Psoas muscle (tissue), 8 donors: ENCODE results near the gene TERT. TPM values are rescaled to one million over a fixed set of nuclear protein-coding genes. Genes with fewer than 3 reads are reported as not detected.

Source experiments
- ATAC-seq, 4 donors: fragments of 200-7000 bp; cut with Tn5 transposase; one replicate each; pipeline ENCODE4 v1.9.1; 2020; ENCODE audit warnings: moderate library complexity in 3 of 4, mild to moderate bottlenecking in 2 of 4
- DNase-seq, 2 donors: peaks; one replicate each; pipeline ENCODE4 v3.0.0-alpha.2; 2020
- H3K27ac ChIP-seq: fragments of 200-600 bp; one replicate; pipeline ENCODE4 v1.8.0; 2022
- H3K27me3 ChIP-seq, 3 donors: fragments of 200-600 bp in 1 of 3; one replicate each; pipeline versions ENCODE4 v1.6.1 to v1.8.0; 2013 to 2022; ENCODE audit warnings: low read length in 2 of 3, mild to moderate bottlenecking in 2 of 3, moderate library complexity in 1 of 3; ENCODE audit not compliant: insufficient read depth in 3 of 3
- H3K36me3 ChIP-seq, 2 donors: fragments of 200-600 bp in 1 of 2; one replicate each; pipeline versions ENCODE4 v1.6.1 to v1.8.0; 2013 to 2022; ENCODE audit warnings: low read depth in 1 of 2, mild to moderate bottlenecking in 1 of 2, moderate library complexity in 1 of 2; ENCODE audit not compliant: insufficient read depth in 1 of 2
- H3K4me1 ChIP-seq: fragments of 200-600 bp; one replicate; pipeline ENCODE4 v1.8.0; 2022
- H3K4me3 ChIP-seq: fragments of 200-600 bp; one replicate; pipeline ENCODE4 v1.8.0; 2022; ENCODE audit warnings: mild to moderate bottlenecking
- H3K9me3 ChIP-seq: fragments of 200-600 bp; one replicate; pipeline ENCODE4 v1.8.0; 2022
- CTCF ChIP-seq: fragments of 200-600 bp; IDR thresholded peaks from one replicate; pipeline ENCODE4 v1.8.0; 2022; ENCODE audit warnings: antibody characterized with exemption
- WGBS, 3 donors: extraction: QIAGEN DNeasy Blood & Tissue Kit; methylation state at CpG; one replicate each; pipeline versions ENCODE4 v1.1.6 to v1.1.7; 2013; 5-methylcytosine and 5-hydroxymethylcytosine counted together
- intact Hi-C, 2 donors: fragments of 100-400 bp; cut with DNase I; formaldehyde crosslinking; loops; one replicate each; pipeline versions ENCODE4 v1.11.0 to v1.14.2; 2022
- polyA plus RNA-seq, 3 donors: library from polyadenylated mRNA; stranded (reverse); fragments of 200-250 nt; gene quantifications; one replicate each; pipeline ENCODE4 v1.2.3, GENCODE V29; 2013
- total RNA-seq, 4 donors: library from RNA; stranded (reverse); fragmentation: NEBNext Ultra II Directional in 2 of 4; extraction: Animal tissue kit (Norgen Biotek cat#: 25700) in 2 of 4; gene quantifications; one replicate each; pipeline versions ENCODE4 v1.2.1 to v1.2.4, GENCODE V29; 2021 to 2023
- donor health status: healthy with polysubstance abuse.
- donor health status: DM: no; HTN: no; CAD: no; lungs with moderate emphysema.
- donor health status: Bipolar disorder and iron deficiency.
- donor health status: healthy.
- donor health status: DM: yes; HTN: yes; CAD: no.
- donor health status: DM: no; HTN: no; CAD: no.
- donor health status: DM: no; HTN: no; CAD: no.
- donor health status: DM: yes; HTN: yes; CAD: no.

Gene TERT
- total and polyA plus RNA-seq, 7 donors, result not detected

- 85 to 87% (median 85%) methylated on average over 16 of the region's 16 CpGs for WGBS, 3 donors
These were observed 20.4 kb downstream of the TERT start for GRCh38 chr5:1274471-1274870.

DNA sequence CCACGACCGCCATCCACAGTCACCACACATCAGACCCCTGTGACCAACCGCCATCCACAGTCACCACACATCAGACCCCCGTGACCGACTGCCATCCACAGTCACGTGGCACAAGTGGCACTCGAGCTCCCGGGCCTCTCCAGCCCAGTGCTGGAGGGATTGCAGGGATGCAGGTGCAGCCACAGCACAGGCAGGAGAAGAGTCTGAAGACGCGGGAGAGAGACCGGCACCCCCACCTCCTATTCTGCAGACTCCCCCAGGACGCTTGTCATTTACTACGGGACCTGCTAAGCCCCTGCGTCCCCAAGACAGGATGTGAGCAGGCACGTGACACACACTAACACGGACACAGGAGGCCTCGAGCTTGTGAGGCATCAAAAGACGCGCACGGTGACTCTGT lies 21.1 kb downstream of the TERT start:
- ATAC-seq (no peak), DNase-seq (no peak)
- no peak for TF ChIP-seq CTCF
- Histone ChIP-seq H3K4me1 (no peaks in the 10 kb centered on the region), H3K36me3 (no peaks in the 10 kb centered on the region), H3K4me3 (no peak overlapping the region), H3K27ac (no peak overlapping the region), H3K27me3 (no peaks in the 10 kb centered on the region), H3K9me3 (no peaks in the 10 kb centered on the region)
- intact Hi-C loops, result no loop called here
- 95% methylated on average over 20 of the region's 20 CpGs for WGBS, 3 donors

More at GRCh38 chr5:1274471-1274870, 20.4 kb downstream of the TERT start:
- Histone ChIP-seq H3K27ac (no peak overlapping the region), H3K4me1 (no peaks in the 10 kb centered on the region), H3K9me3 (no peaks in the 10 kb centered on the region), H3K36me3 (no peaks in the 10 kb centered on the region), H3K27me3 (no peaks in the 10 kb centered on the region), H3K4me3 (no peak overlapping the region)
- DNase-seq (no peak), ATAC-seq (no peak)
- intact Hi-C loops, result no loop called here
- TF ChIP-seq CTCF, result no peak

DNA sequence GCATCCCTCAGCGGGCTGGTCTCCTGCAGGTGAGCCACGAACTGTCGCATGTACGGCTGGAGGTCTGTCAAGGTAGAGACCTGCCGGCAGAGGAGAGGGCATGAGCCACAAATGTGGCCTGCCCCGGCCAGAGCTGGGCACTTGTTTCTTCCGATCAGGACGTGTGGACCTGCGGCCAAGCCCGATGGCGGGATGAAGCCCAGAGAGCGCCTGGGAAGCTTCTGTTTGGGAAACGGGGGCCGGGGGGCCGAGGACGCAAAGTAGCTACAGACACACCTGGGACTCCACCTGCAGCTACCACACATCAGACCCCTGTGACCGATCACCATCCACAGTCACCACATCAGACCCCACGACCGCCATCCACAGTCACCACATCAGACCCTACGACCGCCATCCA lies 22.7 kb downstream of the TERT start:
- Histone ChIP-seq H3K9me3 (no peaks in the 10 kb centered on the region), H3K27ac (no peak overlapping the region), H3K4me1 (no peaks in the 10 kb centered on the region), H3K4me3 (no peak overlapping the region), H3K27me3 (no peaks in the 10 kb centered on the region), H3K36me3 (no peaks in the 10 kb centered on the region)
- intact Hi-C loops, result no loop called here
- WGBS, 3 donors, result 95 to 98% (median 95%) methylated on average over 18 to 21 of the region's 21 CpGs
- no peak for DNase-seq
- no peak for ATAC-seq
- no peak for TF ChIP-seq CTCF

DNA sequence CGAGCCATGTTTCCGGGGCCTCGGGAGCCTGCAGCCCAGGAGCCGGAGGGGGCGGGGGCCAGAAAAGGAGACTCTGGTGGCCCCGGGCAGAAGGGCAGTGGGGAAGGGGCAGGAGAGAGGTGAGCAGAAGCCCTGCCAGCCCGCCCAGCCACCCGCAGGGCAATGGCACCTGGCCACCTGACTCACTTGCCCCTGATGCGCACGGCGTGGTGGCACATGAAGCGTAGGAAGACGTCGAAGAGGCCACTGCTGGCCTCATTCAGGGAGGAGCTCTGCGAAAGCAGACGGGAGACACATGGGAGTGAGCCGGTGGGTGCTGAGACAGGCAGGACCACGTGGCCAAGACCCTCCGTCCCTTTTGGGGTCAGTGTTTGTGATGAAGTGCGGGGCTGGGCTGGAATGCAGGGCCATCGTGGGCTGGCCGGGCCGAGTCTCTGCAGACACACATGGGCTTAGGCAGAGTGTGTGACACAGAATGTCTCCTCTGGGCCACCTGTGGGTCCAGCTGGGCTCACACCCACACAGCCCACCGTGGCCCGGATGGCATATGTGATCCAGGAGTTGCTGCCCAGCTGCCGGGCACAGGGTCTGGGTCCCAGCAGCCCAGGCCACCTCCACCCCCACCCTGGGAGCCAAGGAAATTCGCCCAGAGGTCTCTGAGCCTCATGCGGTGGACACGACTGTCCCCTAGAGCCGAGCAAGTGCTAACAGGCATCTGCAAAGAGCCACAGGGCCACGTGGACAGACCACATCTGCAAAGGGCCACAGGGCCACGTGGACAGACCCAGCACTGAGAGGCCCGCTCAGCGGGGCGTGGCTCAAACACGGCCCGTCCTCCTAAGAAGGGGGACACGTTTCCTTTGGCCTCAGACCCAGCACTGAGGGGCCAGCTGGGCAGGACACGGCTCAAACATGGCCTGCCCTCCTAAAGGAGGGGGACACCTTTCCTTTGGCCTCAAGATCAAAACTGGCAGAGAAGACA lies 23.6 kb downstream of the TERT start:
- no peak for TF ChIP-seq CTCF
- no peaks in the 10 kb centered on the region for H3K36me3 ChIP-seq
- no peaks in the 10 kb centered on the region for H3K9me3 ChIP-seq
- H3K27ac ChIP-seq, result no peak overlapping the region
- intact Hi-C loops, result no loop called here
- WGBS, 3 donors, result 83 to 88% (median 84%) methylated on average over 38 to 39 of the region's 39 CpGs
- DNase-seq (no peak), ATAC-seq (no peak)
- H3K4me3 ChIP-seq, result no peak overlapping the region
- no peaks in the 10 kb centered on the region for H3K27me3 ChIP-seq
- no peaks in the 10 kb centered on the region for H3K4me1 ChIP-seq
